Ascending aorta (tissue), 2 donors: Measurements from ENCODE around the gene TSPAN5. TPM values are rescaled to one million over a fixed set of nuclear protein-coding genes. Genes with fewer than 3 reads are reported as not detected.

Experiments used
- DNase-seq, 2 donors: peaks; one replicate each; pipeline ENCODE4 v3.0.0-alpha.2; 2019; ENCODE audit warnings: low spot score in 2 of 2
- H3K27ac ChIP-seq, 2 donors: fragments of 200-600 bp; sonication (generic); one replicate each; pipeline ENCODE4 v1.5.1; 2016 to 2017; ENCODE audit warnings: mild to moderate bottlenecking in 1 of 2
- H3K27me3 ChIP-seq: fragments of 200-600 bp; sonication (generic); one replicate; pipeline ENCODE4 v1.5.1; 2017
- H3K36me3 ChIP-seq, 2 donors: fragments of 200-600 bp; sonication (generic); one replicate each; pipeline ENCODE4 v1.5.1; 2016
- H3K4me1 ChIP-seq, 2 donors: fragments of 200-600 bp; sonication (generic); one replicate each; pipeline ENCODE4 v1.5.1; 2016 to 2017; ENCODE audit warnings: mild to moderate bottlenecking in 1 of 2
- H3K4me3 ChIP-seq, 2 donors: fragments of 200-600 bp; sonication (generic); one replicate each; pipeline ENCODE4 v1.5.1; 2016 to 2017; ENCODE audit warnings: mild to moderate bottlenecking in 1 of 2
- H3K9me3 ChIP-seq, 2 donors: fragments of 200-600 bp; sonication (generic); one replicate each; pipeline ENCODE4 v1.5.1; 2016
- CTCF ChIP-seq, 3 experiments: fragments of 200-600 bp in 2 of 3; fragments of 450-650 bp in 1 of 3; sonication (generic) in 2 of 3; IDR thresholded peaks; one replicate each; pipeline ENCODE4 v1.5.1; 2016 to 2019; ENCODE audit warnings: antibody characterized with exemption in 3 of 3, mild to moderate bottlenecking in 1 of 3, moderate library complexity in 1 of 3
- intact Hi-C: fragments of 100-400 bp; cut with DNase I; formaldehyde crosslinking; loops from one replicate; pipeline ENCODE4 v1.15.1; 2023
- total RNA-seq: library from RNA; depleted of rRNA; stranded (reverse); fragments of >200 nt; gene quantifications from one replicate; pipeline ENCODE4 v1.1.0, GENCODE V29; 2016

The TSPAN5 gene
- total RNA-seq, 1 donor from 2014 or later = 5.2 TPM

GRCh38 chr4:98521486-98521885 lies 136.9 kb downstream of the TSPAN5 start:
- Histone ChIP-seq H3K27ac (no peak overlapping the region), H3K36me3 (no peaks in the 10 kb centered on the region), H3K4me3 (no peak overlapping the region), H3K27me3 (no peaks in the 10 kb centered on the region), H3K4me1 (no peaks in the 10 kb centered on the region), H3K9me3 (no peaks in the 10 kb centered on the region)
- no peak for DNase-seq
- TF ChIP-seq CTCF (IDR thresholded peaks at IDR 0.05) = no peak
- intact Hi-C loops = no loop called here

GRCh38 chr4:98519268-98519977 lies 139.0 kb downstream of the TSPAN5 start:
- H3K4me1 ChIP-seq = no peaks in the 10 kb centered on the region
- intact Hi-C loops = no loop called here
- H3K4me3 ChIP-seq = no peak overlapping the region
- no peak overlapping the region for H3K27ac ChIP-seq
- no peaks in the 10 kb centered on the region for H3K27me3 ChIP-seq
- no peak for TF ChIP-seq CTCF (IDR thresholded peaks at IDR 0.05)
- no peaks in the 10 kb centered on the region for H3K9me3 ChIP-seq
- H3K36me3 ChIP-seq = no peaks in the 10 kb centered on the region
- no peak for DNase-seq

- H3K36me3 ChIP-seq = no peaks in the 10 kb centered on the region
- H3K27me3 ChIP-seq = no peaks in the 10 kb centered on the region
- intact Hi-C loops = no loop called here
- H3K27ac ChIP-seq = no peak overlapping the region
- DNase-seq = no peak
- TF ChIP-seq CTCF (IDR thresholded peaks at IDR 0.05) = no peak
- no peak overlapping the region for H3K4me3 ChIP-seq
- H3K9me3 ChIP-seq = no peaks in the 10 kb centered on the region
- H3K4me1 ChIP-seq = no peaks in the 10 kb centered on the region
Measured at GRCh38 chr4:98518559-98519267, 139.7 kb downstream of the TSPAN5 start.

GRCh38 chr4:98517218-98518021 lies 141.0 kb downstream of the TSPAN5 start:
- Histone ChIP-seq H3K9me3 (no peaks in the 10 kb centered on the region), H3K36me3 (no peaks in the 10 kb centered on the region), H3K4me1 (no peaks in the 10 kb centered on the region), H3K4me3 (no peak overlapping the region), H3K27ac (no peak overlapping the region), H3K27me3 (no peaks in the 10 kb centered on the region)
- intact Hi-C loops = no loop called here
- no peak for DNase-seq
- TF ChIP-seq CTCF (IDR thresholded peaks at IDR 0.05) = no peak

- H3K27ac ChIP-seq = no peak overlapping the region
- H3K4me1 ChIP-seq = no peaks in the 10 kb centered on the region
- H3K9me3 ChIP-seq = no peaks in the 10 kb centered on the region
- H3K4me3 ChIP-seq = no peak overlapping the region
- DNase-seq = no peak
- intact Hi-C loops = no loop called here
- no peaks in the 10 kb centered on the region for H3K36me3 ChIP-seq
- no peak for TF ChIP-seq CTCF (IDR thresholded peaks at IDR 0.05)
- H3K27me3 ChIP-seq = no peaks in the 10 kb centered on the region
Measured at GRCh38 chr4:98516441-98517217, 141.8 kb downstream of the TSPAN5 start.
